SK-N-SH (cell line): ENCODE results near the gene MB. TPM values are rescaled to one million over a fixed set of nuclear protein-coding genes. Genes with fewer than 3 reads are reported as not detected.

Experiments
- CTCF ChIA-PET: fragments of 300-600, 350-600 bp; formaldehyde crosslinking; extraction: SDS; loops from one replicate; lab custom pipeline; 2021; lab: Yijun Ruan, JAX
- POLR2A ChIA-PET: fragments of 350-600 bp; sonication (Branson Sonifier 250); formaldehyde crosslinking; extraction: SDS; loops from one replicate; lab custom pipeline; 2020; ENCODE audit warnings: antibody characterized with exemption, inconsistent platforms; lab: Yijun Ruan, JAX
- DNase-seq: peaks from one replicate; pipeline ENCODE4 v3.0.0; 2012
- H2AFZ ChIP-seq: fragments of 200-600 bp; sonication (generic); 2 replicates; pipeline ENCODE4 v1.8.1; 2016; ENCODE audit warnings: antibody characterized with exemption, mild to moderate bottlenecking, low read depth
- H3F3A ChIP-seq: fragments of 200-600 bp; sonication (generic); replicated peaks from 2 replicates; pipeline ENCODE3; 2016; ENCODE audit warnings: antibody characterized with exemption, mild to moderate bottlenecking; ENCODE audit not compliant: insufficient read depth
- H3K27ac ChIP-seq, 2 experiments: fragments of 200-500 bp in 1 of 2; fragments of 200-600 bp in 1 of 2; sonication (Bioruptor generic) in 1 of 2; sonication (generic), shearing (Covaris generic) in 1 of 2; 2 replicates each; pipeline versions ENCODE4 v1.5.1 to v1.6.1; 2014 to 2016; ENCODE audit warnings: low read depth in 2 of 2, inconsistent platforms in 1 of 2, low read length in 1 of 2, mild to moderate bottlenecking in 1 of 2, mixed read lengths in 1 of 2
- H3K27me3 ChIP-seq: fragments of 200-600 bp; sonication (generic), shearing (Covaris generic); 2 replicates; pipeline ENCODE4 v1.6.1; 2016; ENCODE audit warnings: mixed run types; ENCODE audit not compliant: insufficient read depth
- H3K36me3 ChIP-seq, 2 experiments: fragments of 200-500 bp in 1 of 2; fragments of 200-600 bp in 1 of 2; sonication (Bioruptor generic) in 1 of 2; sonication (generic) in 1 of 2; replicated peaks in 1 of 2; 2 replicates each; pipeline versions ENCODE3 to v1.5.1; 2014 to 2016; ENCODE audit warnings: low read length in 1 of 2, mild to moderate bottlenecking in 1 of 2; ENCODE audit not compliant: insufficient read depth in 2 of 2, control insufficient read depth in 1 of 2
- H3K4me1 ChIP-seq, 2 experiments: fragments of 200-500 bp in 1 of 2; fragments of 200-600 bp in 1 of 2; sonication (Bioruptor generic) in 1 of 2; sonication (generic), shearing (Covaris generic) in 1 of 2; 2 replicates each; pipeline versions ENCODE4 v1.5.1 to v1.6.1; 2014 to 2016; ENCODE audit warnings: low read depth in 1 of 2, low read length in 1 of 2, mixed run types in 1 of 2; ENCODE audit not compliant: insufficient read depth in 2 of 2, control insufficient read depth in 1 of 2
- H3K4me2 ChIP-seq: fragments of 200-600 bp; sonication (generic), shearing (Covaris generic); 2 replicates; pipeline ENCODE4 v1.6.1; 2017; ENCODE audit warnings: mixed run types
- H3K4me3 ChIP-seq, 2 experiments: fragments of 200-500 bp in 1 of 2; fragments of 200-600 bp in 1 of 2; sonication (Bioruptor generic) in 1 of 2; sonication (generic), shearing (Covaris generic) in 1 of 2; 2 replicates each; pipeline versions ENCODE4 v1.5.1 to v1.8.1; 2014 to 2016; ENCODE audit warnings: low read depth in 2 of 2, inconsistent platforms in 1 of 2, low read length in 1 of 2, mild to moderate bottlenecking in 1 of 2, mixed read lengths in 1 of 2, moderate library complexity in 1 of 2
- H3K79me2 ChIP-seq: fragments of 200-600 bp; sonication (generic); 2 replicates; pipeline ENCODE4 v1.8.1; 2017; ENCODE audit warnings: mild to moderate bottlenecking; ENCODE audit not compliant: insufficient read depth
- H3K9ac ChIP-seq: fragments of 200-600 bp; sonication (generic); 2 replicates; pipeline ENCODE4 v1.6.1; 2017; ENCODE audit warnings: mixed run types
- H3K9me2 ChIP-seq: fragments of 200-600 bp; sonication (generic); 2 replicates; pipeline ENCODE4 v1.6.1; 2017; ENCODE audit warnings: mixed run types
- H3K9me3 ChIP-seq: fragments of 200-600 bp; sonication (generic); 2 replicates; pipeline ENCODE4 v1.6.1; 2017; ENCODE audit warnings: mixed run types, mild to moderate bottlenecking, moderate library complexity
- H4K20me1 ChIP-seq: fragments of 200-600 bp; sonication (generic); 2 replicates; pipeline ENCODE4 v1.6.1; 2017; ENCODE audit warnings: mild to moderate bottlenecking, mixed run types; ENCODE audit not compliant: insufficient read depth
- CHD2 ChIP-seq: fragments of 150-350 bp; IDR thresholded peaks from 2 replicates; pipeline ENCODE4 v1.6.1; 2018; ENCODE audit warnings: low read length; ENCODE audit not compliant: partially characterized antibody
- ELF1 ChIP-seq: IDR thresholded peaks from 2 replicates; pipeline ENCODE4 v1.4.0; 2012
- EP300 ChIP-seq, 2 experiments: IDR thresholded peaks; 2 replicates each; pipeline versions ENCODE4 v1.4.0 to v1.6.1; 2012; ENCODE audit warnings: borderline replicate concordance in 1 of 2, low read depth in 1 of 2, low read length in 1 of 2
- GABPA ChIP-seq: IDR thresholded peaks from 2 replicates; pipeline ENCODE4 v1.4.0; 2012; ENCODE audit warnings: low read depth, mild to moderate bottlenecking
- GATA2 ChIP-seq: sonication (generic); formaldehyde crosslinking; IDR thresholded peaks from 2 replicates; pipeline ENCODE4 v1.5.0; 2020; ENCODE audit warnings: mild to moderate bottlenecking, missing genetic modification reagents
- MAX ChIP-seq: IDR thresholded peaks from 2 replicates; pipeline ENCODE4 v1.4.0; 2012; ENCODE audit warnings: low read depth
- RAD21 ChIP-seq: IDR thresholded peaks from 2 replicates; pipeline ENCODE4 v1.6.1; 2012; ENCODE audit warnings: mild to moderate bottlenecking, low read length
- REST ChIP-seq: IDR thresholded peaks from 2 replicates; pipeline ENCODE4 v1.6.1; 2012; ENCODE audit warnings: mild to moderate bottlenecking, low read depth, low read length, moderate library complexity
- SIN3A ChIP-seq: IDR thresholded peaks from 2 replicates; pipeline ENCODE4 v1.6.1; 2012; ENCODE audit warnings: low read depth, mild to moderate bottlenecking, low read length, moderate library complexity, borderline replicate concordance
- SMC3 ChIP-seq: IDR thresholded peaks from 2 replicates; pipeline ENCODE4 v1.6.1; 2012; ENCODE audit warnings: low read depth, low read length, improper control_type of control experiment
- TAF1 ChIP-seq: IDR thresholded peaks from 2 replicates; pipeline ENCODE4 v1.6.1; 2012; ENCODE audit warnings: low read depth, mild to moderate bottlenecking, low read length, moderate library complexity, borderline replicate concordance
- ZBTB33 ChIP-seq: IDR thresholded peaks from 2 replicates; pipeline ENCODE4 v1.4.0; 2012; ENCODE audit warnings: low read depth, borderline replicate concordance
- WGBS: methylation state at CpG from one replicate; pipeline ENCODE4 v1.1.6; 2017; ENCODE audit warnings: low lambda C conversion rate; 5-methylcytosine and 5-hydroxymethylcytosine counted together
- polyA plus RNA-seq, 3 experiments: library from polyadenylated mRNA; depleted of rRNA; stranded (reverse); fragments of >200 nt; gene quantifications; 2 replicates each; pipeline ENCODE4 v1.2.3, GENCODE V29; 2012

The MB gene
- polyA plus RNA-seq, 1 of the 3 experiments (the other 2 are of a cell fraction): 0.95 TPM

- Histone ChIP-seq H3K9me3 (0 out of 2 replicates have a peak, but pooled peaks cover 9% of the 10 kb centered on the region), H3K36me3 (no peaks in the 10 kb centered on the region), H3K9ac (no peak overlapping the region), H3K4me1 (peaks cover 0 to 10% of the 10 kb centered on the region in 2 experiments; a peak in 2 of 4 replicates), H3K4me3 (no peak overlapping the region), H3K27me3 (no peaks in the 10 kb centered on the region), H3K27ac (no peak overlapping the region), H2AFZ (no peak overlapping the region), H3F3A (no peaks in the 10 kb centered on the region), H3K79me2 (no peaks in the 10 kb centered on the region), H3K4me2 (no peak overlapping the region), H3K9me2 (no peaks in the 10 kb centered on the region), H4K20me1 (no peaks in the 10 kb centered on the region)
- ChIA-PET CTCF (interaction anchor here (0.6 to 1.0 kb wide), 2 partner anchors 33 to 35 kb away, joined by 3 to 4 read pairs; no protein-coding TSS in a partner anchor), POLR2A (no interaction called here)
- no peak for DNase-seq
- TF ChIP-seq REST: no peak
- WGBS: 72% methylated on average over 2 of the region's 2 CpGs
These were observed 45.8 kb upstream of the MB start for GRCh38 chr22:35662914-35663313.

- WGBS: 84% methylated on average over 2 of the region's 2 CpGs
- TF ChIP-seq GATA2 (CRISPR knock-in tag): no peak
- no peak for TF ChIP-seq EP300 (IDR thresholded peaks at IDR 0.05; ENCODE audit: borderline replicate concordance in 1 of 2, low read depth in 1 of 2, low read length in 1 of 2)
- TF ChIP-seq SIN3A: no peak
- TF ChIP-seq ELF1: no peak
- no peak for TF ChIP-seq SMC3
- TF ChIP-seq ZBTB33: no peak
- TF ChIP-seq TAF1: no peak
- no peak for TF ChIP-seq GABPA
- TF ChIP-seq CHD2: no peak
- no peak for TF ChIP-seq RAD21
- TF ChIP-seq MAX: no peak
- ChIA-PET CTCF (interaction anchor here (0.6 kb wide), 1 partner anchor 79 kb away, joined by 3 read pairs; no protein-coding TSS in a partner anchor), POLR2A (interaction anchor here (0.6 kb wide), 1 partner anchor 137 kb away, joined by 3 read pairs; no protein-coding TSS in a partner anchor)
- Histone ChIP-seq H2AFZ (no peak overlapping the region), H3K9ac (no peak overlapping the region), H3K4me1 (peaks cover 10 to 12% of the 10 kb centered on the region in 2 experiments; a peak in 3 of 4 replicates), H3K27me3 (no peaks in the 10 kb centered on the region), H3K9me3 (0 out of 2 replicates have a peak, but pooled peaks cover 9% of the 10 kb centered on the region), H3K4me3 (no peak overlapping the region), H4K20me1 (no peaks in the 10 kb centered on the region), H3K9me2 (no peaks in the 10 kb centered on the region), H3K27ac (no peak overlapping the region), H3F3A (no peaks in the 10 kb centered on the region), H3K4me2 (no peak overlapping the region), H3K79me2 (no peaks in the 10 kb centered on the region), H3K36me3 (no peaks in the 10 kb centered on the region)
- no peak for DNase-seq
These were observed 44.3 kb upstream of the MB start for GRCh38 chr22:35661464-35661863.
